Measurements from ENCODE around the gene KCNMA1. TPM values are rescaled to one million over a fixed set of nuclear protein-coding genes. Genes with fewer than 3 reads are reported as not detected.
A peak's percentile ranks its signal among the peaks of the same experiment; 100 is the strongest.

The KCNMA1 gene
- total RNA-seq, 1 donor from 2014 or later: 15.3 TPM

DNA sequence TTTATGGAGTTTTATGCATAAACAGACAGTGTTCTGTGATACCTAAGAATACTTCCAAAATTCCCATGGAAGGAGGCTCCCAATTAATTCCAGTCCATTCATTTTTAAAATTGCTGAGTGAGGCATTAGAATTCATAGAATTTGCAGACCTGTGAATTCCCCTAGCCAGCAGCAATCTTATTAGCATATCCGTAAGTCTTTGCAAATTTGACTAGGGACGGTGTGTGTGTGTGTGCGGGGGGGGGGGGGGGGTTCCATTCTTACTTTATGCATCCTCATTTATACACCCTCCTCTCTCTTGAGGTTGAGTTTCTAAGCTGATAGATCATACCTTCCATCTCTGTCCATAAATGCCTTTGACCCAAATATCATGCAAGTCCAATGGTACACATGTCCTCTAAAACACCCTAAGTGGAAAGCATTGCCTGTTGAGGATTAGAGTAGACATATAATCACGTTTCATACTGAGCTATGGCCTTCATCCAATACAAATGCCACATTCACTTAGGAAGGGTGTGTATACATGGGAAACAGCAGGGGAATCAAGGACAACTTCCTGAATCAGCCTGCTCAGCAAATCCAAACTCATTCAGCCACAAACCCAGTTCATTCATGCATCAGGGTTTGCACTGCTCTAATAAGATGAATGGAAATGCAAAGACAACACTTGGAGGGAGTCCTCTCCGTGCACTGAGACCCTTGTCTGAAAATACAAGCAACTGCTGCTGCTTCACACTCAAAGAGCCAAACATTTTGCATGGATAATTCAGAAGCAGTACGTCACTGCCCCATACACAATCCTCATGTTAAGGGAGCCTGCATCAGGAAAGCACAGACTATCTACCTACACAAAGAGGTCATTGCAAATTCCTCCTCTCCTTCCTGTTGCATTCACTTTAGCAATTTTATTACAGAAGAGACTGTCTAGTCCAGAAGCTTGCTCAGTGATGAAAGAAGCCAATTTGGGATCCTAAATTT is 350.8 kb downstream of the KCNMA1 start:
- DNase-seq (ENCODE audit: low read depth): no peak

- no peak for DNase-seq (ENCODE audit: low read depth)
Observed at GRCh38 chr10:77285529-77286182, 352.0 kb downstream of the KCNMA1 start.

- DNase-seq (ENCODE audit: low read depth): no peak
Observed at GRCh38 chr10:77284797-77285196, 352.8 kb downstream of the KCNMA1 start.

- DNase-seq (ENCODE audit: low read depth): peak; percentile 30
Observed at GRCh38 chr10:77283326-77283725, 354.3 kb downstream of the KCNMA1 start.

DNA sequence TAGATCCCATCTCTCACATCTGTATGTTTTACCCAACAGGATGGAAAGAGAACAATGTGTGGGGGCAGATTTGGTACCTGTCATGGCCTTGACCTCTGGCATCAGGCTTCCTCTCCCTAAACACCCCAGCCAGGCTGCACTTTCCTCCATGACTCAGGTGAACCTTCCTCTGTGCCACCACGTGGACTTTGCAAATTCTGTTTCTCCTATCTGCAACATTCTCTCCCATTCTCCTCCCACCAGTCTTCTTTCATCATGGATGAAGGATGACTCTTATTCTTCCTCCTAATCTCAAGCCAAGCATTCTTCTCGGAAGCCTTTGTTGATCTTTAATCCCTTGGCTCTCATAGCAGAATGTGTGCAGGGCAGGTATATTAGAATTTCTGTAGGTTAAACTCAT is 355.4 kb downstream of the KCNMA1 start:
- no peak for DNase-seq (ENCODE audit: low read depth)

- no peak for DNase-seq (ENCODE audit: low read depth)
Observed at GRCh38 chr10:77281719-77282118, 355.9 kb downstream of the KCNMA1 start.

GRCh38 chr10:77279207-77279606 is 358.4 kb downstream of the KCNMA1 start:
- DNase-seq (ENCODE audit: low read depth): peak; percentile 86

GRCh38 chr10:77274046-77274795 is 363.4 kb downstream of the KCNMA1 start:
- no peak for DNase-seq (ENCODE audit: low read depth)

DNA sequence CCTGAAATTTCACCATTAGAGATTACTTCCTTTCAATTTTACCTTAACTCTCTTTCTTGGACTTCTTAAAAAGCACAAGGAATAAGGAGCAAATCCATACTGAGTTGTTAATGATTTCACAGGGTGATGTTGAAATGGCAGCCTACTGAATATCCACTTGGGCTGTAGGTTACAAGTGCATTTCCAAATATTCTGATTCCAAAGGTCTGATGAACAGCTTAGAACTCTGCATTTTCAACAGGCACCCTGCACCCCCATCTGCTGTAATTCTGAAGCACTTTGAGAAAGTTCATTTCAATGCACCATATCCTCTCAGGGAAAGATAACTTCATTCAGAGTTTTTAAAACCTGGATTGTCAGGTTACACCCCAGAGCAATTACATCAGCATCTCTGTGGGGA is 368.4 kb downstream of the KCNMA1 start:
- DNase-seq (ENCODE audit: low read depth): no peak

DNA sequence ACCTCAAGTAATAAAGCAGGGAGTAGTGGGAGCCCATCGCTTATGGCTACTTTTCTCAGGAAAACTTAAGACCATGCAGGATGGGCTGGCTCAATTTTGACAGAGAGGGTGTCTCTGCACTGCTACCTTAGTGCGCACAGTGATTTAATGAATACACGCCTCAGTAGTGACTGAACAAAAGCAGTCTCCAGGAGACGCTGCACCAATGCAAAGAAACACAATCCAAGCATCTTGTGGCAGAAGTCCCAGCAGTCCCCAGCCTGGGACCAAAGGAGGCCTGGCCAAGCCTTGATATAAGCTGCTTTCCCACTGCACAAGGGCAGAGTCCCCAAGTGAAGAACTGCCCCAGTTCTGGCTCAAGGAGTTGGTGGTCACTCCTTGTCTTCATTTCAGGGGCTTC is 368.9 kb downstream of the KCNMA1 start:
- no peak for DNase-seq (ENCODE audit: low read depth)

DNA sequence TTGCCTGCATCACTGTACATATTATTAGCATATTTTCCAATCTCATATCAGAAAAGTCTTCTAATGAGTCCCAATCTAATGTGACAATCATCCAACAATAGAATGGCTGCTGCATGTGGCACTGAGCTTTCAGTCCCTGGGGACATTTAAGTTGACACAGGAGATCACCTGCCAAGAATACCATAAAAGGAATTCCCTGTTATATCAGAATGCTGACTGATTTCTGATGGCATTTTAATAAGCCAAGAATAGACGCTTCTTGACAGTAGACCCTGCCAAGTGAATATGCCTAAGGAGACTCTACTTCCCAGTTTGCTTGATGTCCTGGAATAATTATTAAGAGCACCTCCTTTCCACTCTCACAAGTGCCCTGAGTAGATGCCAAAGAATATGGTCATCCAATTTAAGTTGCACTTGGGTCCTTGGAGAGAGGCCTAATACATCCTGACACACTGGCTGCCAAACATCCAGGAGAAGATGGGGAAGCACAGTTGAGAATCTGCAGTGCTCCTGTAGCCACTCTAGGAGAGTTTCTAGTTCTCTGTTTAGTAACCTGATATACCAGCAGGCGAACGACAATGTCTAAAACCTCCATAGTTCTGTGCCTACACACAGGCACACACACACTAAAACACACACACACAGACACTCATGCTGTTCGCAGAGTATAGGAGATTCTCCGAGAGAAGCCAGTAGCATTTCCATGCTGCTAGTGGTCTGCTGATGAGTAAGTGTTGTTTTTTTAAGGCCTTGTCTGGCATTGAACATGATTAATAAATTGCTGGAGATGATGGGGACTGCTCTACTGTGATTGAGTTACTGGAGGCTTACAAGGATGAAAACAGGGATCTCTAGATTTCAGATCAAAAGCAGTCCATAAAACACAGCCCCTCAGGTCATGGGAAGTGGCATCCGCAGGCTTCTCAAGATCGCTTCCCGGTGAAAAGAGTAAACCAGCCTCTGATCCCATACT is 369.6 kb downstream of the KCNMA1 start:
- DNase-seq (ENCODE audit: low read depth): peak; percentile 55

- DNase-seq (ENCODE audit: low read depth): no peak
Observed at GRCh38 chr10:77266242-77266641, 371.4 kb downstream of the KCNMA1 start.

DNA sequence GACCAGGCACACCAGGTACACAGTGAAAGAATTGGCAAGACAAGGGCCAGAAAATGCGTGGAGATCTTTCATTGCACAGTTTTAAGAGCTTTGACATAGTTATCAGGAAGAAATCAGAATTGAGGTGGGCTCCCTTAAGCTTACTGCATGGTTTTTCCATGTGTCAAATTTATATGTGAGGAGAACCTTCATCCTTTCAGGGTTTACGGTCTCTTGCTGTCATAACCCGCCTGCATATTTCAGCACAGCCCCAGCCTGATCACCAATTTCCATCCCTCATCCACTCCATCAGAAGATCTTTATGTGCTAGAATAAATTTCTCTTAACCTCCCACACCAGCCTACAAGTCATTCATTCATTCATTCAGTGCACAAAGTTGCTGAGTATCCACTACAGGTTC is 373.1 kb downstream of the KCNMA1 start:
- no peak for DNase-seq (ENCODE audit: low read depth)

DNA sequence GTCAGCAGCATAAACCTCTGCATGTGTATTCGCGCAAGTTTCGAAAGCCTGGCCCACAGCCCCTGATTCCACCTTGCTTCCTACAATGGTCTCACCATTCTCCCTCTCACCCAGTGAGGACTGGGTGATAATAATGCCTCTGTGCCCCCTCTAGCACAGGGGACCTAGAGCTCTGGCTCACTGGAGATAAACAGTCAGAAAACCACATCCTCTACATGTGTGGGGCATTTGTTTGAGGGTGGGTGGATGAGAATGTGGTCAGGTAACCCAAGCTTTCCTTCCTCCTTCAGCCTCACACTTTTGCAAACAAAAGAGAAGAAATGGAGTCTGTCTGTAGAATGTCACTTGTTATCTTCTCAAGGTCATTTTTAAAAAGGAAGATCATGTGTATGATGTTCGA is 373.5 kb downstream of the KCNMA1 start:
- DNase-seq (ENCODE audit: low read depth): no peak

GRCh38 chr10:77263700-77264099 is 373.9 kb downstream of the KCNMA1 start:
- no peak for DNase-seq (ENCODE audit: low read depth)

- DNase-seq (ENCODE audit: low read depth): no peak
Observed at GRCh38 chr10:77261146-77261545, 376.5 kb downstream of the KCNMA1 start.

DNA sequence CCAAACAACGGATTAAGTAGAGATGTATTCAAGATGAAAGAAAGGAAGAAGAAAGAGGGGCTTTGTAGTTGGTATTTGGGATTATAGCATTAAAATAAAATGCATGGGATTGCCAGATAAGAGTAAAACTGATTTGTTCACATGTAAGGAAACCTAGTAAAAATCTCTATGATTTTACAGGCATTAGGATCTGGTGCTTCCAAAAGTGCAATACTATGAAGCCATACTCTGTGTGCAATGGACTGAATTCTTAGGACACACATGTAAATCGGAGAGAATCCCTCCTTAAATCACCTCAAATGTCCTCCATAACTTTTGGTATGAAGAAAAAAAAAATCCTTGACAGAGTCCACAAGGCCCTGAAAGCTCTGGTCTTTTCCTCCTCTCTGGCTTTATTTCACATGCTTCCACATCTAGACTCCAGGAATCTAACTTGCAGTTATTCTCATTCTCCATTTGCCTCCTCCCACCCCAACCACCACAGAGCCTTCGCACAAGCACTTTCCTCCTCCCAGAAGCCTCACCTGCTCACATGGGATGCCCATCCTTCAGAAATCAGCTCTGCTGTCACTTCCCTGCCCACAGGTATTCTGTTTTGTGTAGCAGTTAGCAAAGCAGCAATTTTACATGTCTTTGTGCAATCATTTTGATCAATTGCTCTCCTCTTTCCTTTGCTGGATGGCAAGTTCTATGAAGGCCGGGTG is 378.3 kb downstream of the KCNMA1 start:
- DNase-seq (ENCODE audit: low read depth): no peak

- DNase-seq (ENCODE audit: low read depth): no peak
Observed at GRCh38 chr10:77256346-77256745, 381.3 kb downstream of the KCNMA1 start.

DNA sequence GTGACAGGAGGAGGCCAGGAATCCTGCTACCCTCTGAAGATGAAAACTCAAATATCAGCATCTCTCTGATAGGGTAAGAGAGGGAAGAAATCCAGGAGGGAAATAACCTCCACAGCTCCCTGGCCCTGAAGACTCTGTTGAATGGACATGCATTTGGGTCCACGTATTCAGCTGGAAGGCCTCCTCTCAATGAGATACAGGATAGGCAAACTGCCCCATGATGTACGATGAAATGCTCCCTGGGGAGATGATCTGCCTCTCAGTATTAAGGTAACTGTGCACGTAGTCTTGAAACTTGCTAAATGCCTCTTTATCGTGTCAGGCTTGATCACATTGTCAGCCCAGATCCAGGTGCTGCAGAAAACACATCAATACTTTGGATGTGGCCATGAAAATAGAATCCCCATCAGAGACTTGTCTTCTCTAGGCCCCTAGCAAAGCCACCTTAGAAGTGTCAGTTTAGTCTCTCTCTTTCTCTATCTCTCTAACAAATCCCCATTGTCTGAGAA is 384.0 kb downstream of the KCNMA1 start:
- DNase-seq (ENCODE audit: low read depth): no peak

GRCh38 chr10:77253147-77253545 is 384.5 kb downstream of the KCNMA1 start:
- DNase-seq (ENCODE audit: low read depth): peak; percentile 37
